Tibial nerve (tissue), 4 donors: ENCODE results near the gene HLF. TPM values are rescaled to one million over a fixed set of nuclear protein-coding genes. Genes with fewer than 3 reads are reported as not detected.

Experiments used
- DNase-seq, 2 donors: peaks; one replicate each; pipeline ENCODE4 v3.0.0-alpha.2; 2019; ENCODE audit warnings: low spot score in 2 of 2
- H3K27ac ChIP-seq, 4 donors: fragments of 200-600 bp; sonication (generic) in 3 of 4; one replicate each; pipeline ENCODE4 v1.5.1; 2017 to 2019; ENCODE audit warnings: mild to moderate bottlenecking in 1 of 4
- H3K27me3 ChIP-seq, 2 donors: fragments of 200-600 bp; sonication (generic) in 1 of 2; one replicate each; pipeline versions ENCODE4 v1.5.1 to v1.6.0; 2017 to 2019
- H3K36me3 ChIP-seq, 3 donors: fragments of 200-600 bp; sonication (generic); one replicate each; pipeline ENCODE4 v1.5.1; 2018 to 2019
- H3K4me1 ChIP-seq, 4 donors: fragments of 200-600 bp; sonication (generic) in 3 of 4; one replicate each; pipeline ENCODE4 v1.5.1; 2017 to 2019
- H3K4me3 ChIP-seq, 4 donors: fragments of 200-600 bp; sonication (generic) in 3 of 4; one replicate each; pipeline ENCODE4 v1.5.1; 2017 to 2019; ENCODE audit warnings: mild to moderate bottlenecking in 1 of 4, moderate library complexity in 1 of 4
- H3K9me3 ChIP-seq, 4 donors: fragments of 200-600 bp; sonication (generic) in 3 of 4; one replicate each; pipeline ENCODE4 v1.5.1; 2017 to 2019
- CTCF ChIP-seq, 5 experiments: fragments of 200-600 bp in 3 of 5; fragments of 450-650 bp in 2 of 5; sonication (generic) in 3 of 5; IDR thresholded peaks; one replicate each; pipeline ENCODE4 v1.5.1; 2016 to 2019; ENCODE audit warnings: antibody characterized with exemption in 5 of 5, mild to moderate bottlenecking in 3 of 5, moderate library complexity in 2 of 5
- EP300 ChIP-seq, 2 donors: sonication (generic); formaldehyde crosslinking; IDR thresholded peaks; one replicate each; pipeline ENCODE4 v1.6.1; 2017; ENCODE audit warnings: antibody characterized with exemption in 2 of 2, mild to moderate bottlenecking in 1 of 2
- POLR2A ChIP-seq, 2 donors: fragments of 450-650 bp; IDR thresholded peaks; one replicate each; pipeline ENCODE4 v1.6.1; 2017; ENCODE audit warnings: antibody characterized with exemption in 2 of 2, mild to moderate bottlenecking in 2 of 2, moderate library complexity in 2 of 2
- WGBS, 2 donors: methylation state at CpG; one replicate each; pipeline ENCODE4 v1.1.5; 2018; 5-methylcytosine and 5-hydroxymethylcytosine counted together
- total RNA-seq, 4 donors: library from RNA; depleted of rRNA; stranded (reverse); fragments of >200 nt; gene quantifications; one replicate each; pipeline ENCODE4 v1.1.0, GENCODE V29; 2016

The HLF gene
- total RNA-seq, 4 donors from 2014 or later = 19.5 to 42.5 (median 36.0) TPM

GRCh38 chr17:55290492-55291113 is 25.8 kb downstream of the HLF start:
- Histone ChIP-seq H3K9me3 (no peaks in the 10 kb centered on the region), H3K4me1 (peaks cover 0 to 43% (median 0%) of the 10 kb centered on the region in 4 donors), H3K27ac (peak overlapping the region in 1 of 4 donors; percentile 13), H3K36me3 (peaks cover 0 to 9% (median 0%) of the 10 kb centered on the region in 3 donors), H3K27me3 (no peaks in the 10 kb centered on the region), H3K4me3 (no peak overlapping the region)
- DNase-seq = no peak
- TF ChIP-seq POLR2A (IDR thresholded peaks at IDR 0.05) (no peak), EP300 (IDR thresholded peaks at IDR 0.05) (no peak), CTCF (IDR thresholded peaks at IDR 0.05) (no peak)
- 85 to 87% methylated on average over 5 of the region's 5 CpGs for WGBS, 2 donors

- WGBS, 2 donors = 86 to 95% methylated on average over 1 of the region's 1 CpG
- TF ChIP-seq POLR2A (IDR thresholded peaks at IDR 0.05) = no peak
- H3K27ac ChIP-seq = no peak overlapping the region
- H3K4me1 ChIP-seq = peaks cover 0 to 40% (median 0%) of the 10 kb centered on the region in 4 donors
- no peak for DNase-seq
- H3K27me3 ChIP-seq = no peaks in the 10 kb centered on the region
- no peaks in the 10 kb centered on the region for H3K9me3 ChIP-seq
- H3K36me3 ChIP-seq = peaks cover 0 to 9% (median 0%) of the 10 kb centered on the region in 3 donors
- no peak overlapping the region for H3K4me3 ChIP-seq
Measured at GRCh38 chr17:55291114-55291507, 26.4 kb downstream of the HLF start.

- no peaks in the 10 kb centered on the region for H3K9me3 ChIP-seq
- H3K27ac ChIP-seq = no peak overlapping the region
- 92 to 94% methylated on average over 5 of the region's 5 CpGs for WGBS, 2 donors
- no peak overlapping the region for H3K4me3 ChIP-seq
- TF ChIP-seq EP300 (IDR thresholded peaks at IDR 0.05) (no peak), POLR2A (IDR thresholded peaks at IDR 0.05) (no peak), CTCF (IDR thresholded peaks at IDR 0.05) (no peak)
- peaks cover 0 to 30% (median 0%) of the 10 kb centered on the region in 4 donors for H3K4me1 ChIP-seq
- peaks cover 0 to 9% (median 0%) of the 10 kb centered on the region in 3 donors for H3K36me3 ChIP-seq
- no peaks in the 10 kb centered on the region for H3K27me3 ChIP-seq
- no peak for DNase-seq
Measured at GRCh38 chr17:55292094-55292493, 27.3 kb downstream of the HLF start.

- Histone ChIP-seq H3K27me3 (no peaks in the 10 kb centered on the region), H3K27ac (no peak overlapping the region), H3K9me3 (no peaks in the 10 kb centered on the region), H3K36me3 (peaks cover 0 to 17% (median 0%) of the 10 kb centered on the region in 3 donors), H3K4me1 (peaks cover 0 to 19% (median 0%) of the 10 kb centered on the region in 4 donors), H3K4me3 (no peak overlapping the region)
- TF ChIP-seq POLR2A (IDR thresholded peaks at IDR 0.05) = no peak
- 72 to 78% methylated on average over 13 of the region's 13 CpGs for WGBS, 2 donors
- DNase-seq = no peak
Measured at GRCh38 chr17:55294042-55294751, 29.4 kb downstream of the HLF start.

- Histone ChIP-seq H3K27ac (peak overlapping the region in 1 of 4 donors; percentile 1), H3K36me3 (peaks cover 0 to 24% (median 0%) of the 10 kb centered on the region in 3 donors), H3K4me1 (peaks cover 0 to 8% (median 0%) of the 10 kb centered on the region in 4 donors), H3K4me3 (no peak overlapping the region), H3K27me3 (no peaks in the 10 kb centered on the region), H3K9me3 (no peaks in the 10 kb centered on the region)
- peak; percentile 41 to 75 for DNase-seq
- 46 to 54% methylated on average over 10 of the region's 10 CpGs for WGBS, 2 donors
- TF ChIP-seq CTCF (IDR thresholded peaks at IDR 0.05) (peak; percentile 77 to 84 (median 82)), EP300 (IDR thresholded peaks at IDR 0.05) (peak in 1 of 2 donors; percentile 46), POLR2A (IDR thresholded peaks at IDR 0.05) (no peak)
Measured at GRCh38 chr17:55295411-55296170, 30.8 kb downstream of the HLF start.
